H1 (cell line): ENCODE results near the gene TSPEAR. TPM values are rescaled to one million over a fixed set of nuclear protein-coding genes. Genes with fewer than 3 reads are reported as not detected.

ENCODE experiments used
- POLR2A ChIP-seq, 2 experiments: IDR thresholded peaks; 1 replicate in 1 of 2; 2 replicates in 1 of 2; pipeline ENCODE4 v1.6.1; 2011; ENCODE audit warnings: low read depth in 2 of 2, low read length in 2 of 2, mild to moderate bottlenecking in 2 of 2; ENCODE audit errors: control extremely low read depth in 1 of 2
- polyA plus RNA-seq, 7 experiments: library from polyadenylated mRNA; depleted of rRNA in 3 of 7; stranded (reverse) in 5 of 7; unstranded in 2 of 7; fragments of >200 nt in 5 of 7; fragments of 200-250 nt in 2 of 7; gene quantifications; 1 replicate in 5 of 7; 2 replicates in 1 of 7; 4 replicates in 1 of 7; pipeline versions ENCODE4 v1.2.1 to v1.2.3, GENCODE V29; 2011 to 2013; ENCODE audit warnings: missing spikeins in 2 of 7, mixed read lengths in 2 of 7
- total RNA-seq: library from RNA; stranded (reverse); fragmentation: NEBNext Ultra II Directional; extraction: Animal tissue kit (Norgen Biotek cat#: 25700); gene quantifications from 2 replicates; pipeline ENCODE4 v1.2.1, GENCODE V29; 2021

The TSPEAR gene
- total and polyA plus RNA-seq, 2 of the 8 experiments (the other 6 are each of a cell fraction or from before 2014, with no cell fraction given), result 0.58 to 0.89 TPM

DNA sequence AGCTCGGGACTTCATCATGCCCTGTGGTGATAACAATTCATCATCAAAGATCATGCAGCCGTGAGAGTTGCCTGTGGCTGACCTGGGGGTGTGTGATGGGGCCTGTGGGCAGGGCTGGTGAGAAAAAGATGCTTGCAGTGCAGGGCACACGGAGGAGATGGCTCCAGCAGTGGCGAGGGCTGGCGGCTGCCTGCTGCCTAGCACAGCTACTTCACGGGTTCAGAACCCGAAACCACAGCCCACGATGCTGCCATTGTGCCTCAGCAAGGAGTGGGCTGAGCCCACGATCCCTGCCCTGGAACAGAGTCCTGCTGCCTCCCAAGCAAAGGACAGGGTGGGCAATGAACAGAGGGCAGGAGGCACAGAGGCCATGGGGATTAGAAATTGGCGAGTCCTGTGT lies 85.1 kb downstream of the TSPEAR start (continued):
- no peak for TF ChIP-seq POLR2A (IDR thresholded peaks at IDR 0.05; ENCODE audit: control extremely low read depth in 1 of 2, low read depth in 2 of 2, low read length in 2 of 2)
